OCI-LY3 (cell line): ENCODE data around the gene PRPF40B.

ENCODE experiments used
- H2AFZ ChIP-seq: fragments of 200-600, 300-600 bp; shearing (Covaris generic); 2 replicates; pipeline ENCODE4 v1.6.0; 2014; ENCODE audit warnings: antibody characterized with exemption, low read depth, low read length
- H3K27ac ChIP-seq: fragments of 200-600, 300-600 bp; sonication (generic); 2 replicates; pipeline ENCODE4 v1.5.1; 2014; ENCODE audit warnings: mild to moderate bottlenecking, low read length, moderate library complexity, mixed read lengths
- H3K27me3 ChIP-seq: fragments of 200-600, 300-600 bp; sonication (generic); 2 replicates; pipeline ENCODE4 v1.6.1; 2014; ENCODE audit warnings: low read depth, low read length, mixed read lengths
- H3K36me3 ChIP-seq: fragments of 200-600, 300-600 bp; sonication (generic); replicated peaks from 2 replicates; pipeline ENCODE3; 2014; ENCODE audit warnings: low read depth, low read length, mixed read lengths
- H3K4me1 ChIP-seq: fragments of 300-600, 200-600 bp; sonication (generic); 2 replicates; pipeline ENCODE4 v1.6.1; 2014; ENCODE audit warnings: low read length, mixed read lengths
- H3K4me2 ChIP-seq: fragments of 200-600, 300-600 bp; sonication (generic); 2 replicates; pipeline ENCODE4 v1.6.1; 2014; ENCODE audit warnings: low read length, mixed read lengths
- H3K4me3 ChIP-seq: fragments of 300-600, 200-600 bp; sonication (generic); 2 replicates; pipeline ENCODE4 v1.5.1; 2014; ENCODE audit warnings: antibody characterized with exemption, mild to moderate bottlenecking, low read length, moderate library complexity
- H3K79me2 ChIP-seq: fragments of 300-600, 200-600 bp; shearing (Covaris generic); 2 replicates; pipeline ENCODE4 v1.6.1; 2014; ENCODE audit warnings: mild to moderate bottlenecking, low read length, mixed read lengths
- H3K9ac ChIP-seq: fragments of 300-600, 200-600 bp; shearing (Covaris generic); 2 replicates; pipeline ENCODE4 v1.6.0; 2014; ENCODE audit warnings: mild to moderate bottlenecking, low read length, moderate library complexity
- H3K9me3 ChIP-seq: fragments of 200-600, 300-600 bp; shearing (Covaris generic); 2 replicates; pipeline ENCODE4 v1.6.1; 2014; ENCODE audit warnings: low read length, mixed read lengths; ENCODE audit not compliant: insufficient read depth
- H4K20me1 ChIP-seq: fragments of 200-600, 300-600 bp; sonication (generic); 2 replicates; pipeline ENCODE4 v1.6.1; 2016; ENCODE audit warnings: low read length, mixed read lengths; ENCODE audit not compliant: insufficient read depth
- EZH2phosphoT487 ChIP-seq: fragments of 200-600 bp; shearing (Covaris generic); IDR thresholded peaks from 2 replicates; pipeline ENCODE4 v1.6.1; 2018; ENCODE audit warnings: antibody characterized with exemption, mixed run types, low read depth
- TF ChIP-seq, protein P1 (sequence below): fragments of 200-600, 300-600 bp; sonication (generic); IDR thresholded peaks from 2 replicates; pipeline ENCODE4 v1.5.1; 2014; ENCODE audit warnings: antibody characterized with exemption, low read length, low read depth

PRPF40B gene

DNA sequence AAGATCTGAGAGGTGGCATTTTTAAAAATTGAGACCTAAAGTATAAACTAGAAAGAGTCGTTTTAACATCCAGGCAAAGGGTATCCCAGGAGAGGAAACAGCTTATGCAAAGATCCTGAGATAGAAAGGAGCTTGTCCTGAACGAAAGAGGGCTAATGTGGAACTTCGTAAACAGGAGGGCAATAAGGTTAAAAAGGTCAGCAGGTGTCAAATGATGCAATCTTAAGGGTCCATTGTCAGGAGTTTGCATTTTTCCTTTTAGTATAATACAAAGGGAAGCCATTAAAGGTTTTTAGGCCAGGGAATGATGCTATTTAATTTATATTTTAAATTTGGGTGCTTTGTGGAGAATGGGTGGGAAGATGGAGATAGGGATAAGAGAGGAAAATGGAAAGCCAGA, 69.5 kb downstream of the PRPF40B start:
- Histone ChIP-seq H3K4me1 (peaks cover 56% of the 10 kb centered on the region), H3K27ac (no peak overlapping the region), H3K79me2 (peaks cover 97% of the 10 kb centered on the region), H2AFZ (no peak overlapping the region), H3K9ac (no peak overlapping the region), H3K4me2 (no peak overlapping the region), H4K20me1 (peaks cover 48% of the 10 kb centered on the region), H3K4me3 (no peak overlapping the region), H3K36me3 (peaks cover 15% of the 10 kb centered on the region), H3K27me3 (no peaks in the 10 kb centered on the region), H3K9me3 (no peaks in the 10 kb centered on the region)
- TF ChIP-seq EZH2phosphoT487 = no peak
- TF ChIP-seq, protein P1, sequence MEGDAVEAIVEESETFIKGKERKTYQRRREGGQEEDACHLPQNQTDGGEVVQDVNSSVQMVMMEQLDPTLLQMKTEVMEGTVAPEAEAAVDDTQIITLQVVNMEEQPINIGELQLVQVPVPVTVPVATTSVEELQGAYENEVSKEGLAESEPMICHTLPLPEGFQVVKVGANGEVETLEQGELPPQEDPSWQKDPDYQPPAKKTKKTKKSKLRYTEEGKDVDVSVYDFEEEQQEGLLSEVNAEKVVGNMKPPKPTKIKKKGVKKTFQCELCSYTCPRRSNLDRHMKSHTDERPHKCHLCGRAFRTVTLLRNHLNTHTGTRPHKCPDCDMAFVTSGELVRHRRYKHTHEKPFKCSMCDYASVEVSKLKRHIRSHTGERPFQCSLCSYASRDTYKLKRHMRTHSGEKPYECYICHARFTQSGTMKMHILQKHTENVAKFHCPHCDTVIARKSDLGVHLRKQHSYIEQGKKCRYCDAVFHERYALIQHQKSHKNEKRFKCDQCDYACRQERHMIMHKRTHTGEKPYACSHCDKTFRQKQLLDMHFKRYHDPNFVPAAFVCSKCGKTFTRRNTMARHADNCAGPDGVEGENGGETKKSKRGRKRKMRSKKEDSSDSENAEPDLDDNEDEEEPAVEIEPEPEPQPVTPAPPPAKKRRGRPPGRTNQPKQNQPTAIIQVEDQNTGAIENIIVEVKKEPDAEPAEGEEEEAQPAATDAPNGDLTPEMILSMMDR = no peak

DNA sequence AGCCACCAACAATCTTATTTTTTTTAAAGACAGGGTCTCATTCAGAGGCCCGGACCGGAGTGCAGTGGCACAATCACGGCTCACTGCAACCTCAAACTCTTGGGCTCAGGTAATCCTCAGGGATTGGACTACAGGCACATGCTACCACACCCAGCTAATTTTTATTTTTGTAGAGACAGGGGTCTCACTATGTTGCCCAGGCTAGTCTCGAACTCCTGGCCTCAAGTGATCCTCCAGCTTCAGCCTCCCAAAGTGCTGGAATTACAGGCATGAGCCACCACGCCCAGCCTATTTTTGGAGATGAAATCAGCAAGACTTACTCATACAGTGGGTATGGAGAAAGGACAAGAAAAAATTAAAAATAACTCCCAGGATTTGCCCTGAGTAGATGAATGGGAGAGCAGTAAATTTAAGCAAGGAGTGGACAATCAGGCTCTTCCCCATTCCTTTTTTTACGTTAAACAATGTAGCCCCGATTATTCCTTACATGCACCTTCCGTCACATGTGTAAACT, 70.6 kb downstream of the PRPF40B start:
- Histone ChIP-seq H3K4me3 (no peak overlapping the region), H2AFZ (no peak overlapping the region), H3K27me3 (no peaks in the 10 kb centered on the region), H3K4me1 (peaks cover 56% of the 10 kb centered on the region), H3K9me3 (no peaks in the 10 kb centered on the region), H3K79me2 (peaks cover 97% of the 10 kb centered on the region), H3K27ac (no peak overlapping the region), H3K36me3 (peaks cover 8% of the 10 kb centered on the region), H3K4me2 (no peak overlapping the region), H4K20me1 (peaks cover 49% of the 10 kb centered on the region), H3K9ac (no peak overlapping the region)
- TF ChIP-seq, protein P1 = no peak
